GM19035 (cell line): ENCODE measurements around the gene MALSU1.

Experiments used
- ATAC-seq: cut with Tn5 transposase; IDR thresholded peaks from one replicate; pipeline ENCODE4 v1.9.1; 2021; ENCODE audit not compliant: unreplicated experiment

The MALSU1 gene

GRCh38 chr7:23358152-23358674 is 59.1 kb downstream of the MALSU1 start:
- no peak for ATAC-seq
